B cell (primary cell): ENCODE measurements around the gene SIPA1L3.

ENCODE experiments used
- CTCF ChIP-seq: fragments of 200-600 bp; IDR thresholded peaks from one replicate; pipeline ENCODE4 v1.8.0; 2022; ENCODE audit warnings: antibody characterized with exemption, mild to moderate bottlenecking
- EZH2 ChIP-seq: IDR thresholded peaks from 2 replicates; pipeline ENCODE4 v1.6.1; 2012; ENCODE audit warnings: borderline replicate concordance, low read depth, mild to moderate bottlenecking, moderate library complexity, low read length; ENCODE audit not compliant: insufficient read depth, poor library complexity, severe bottlenecking

GRCh38 chr19:38234615-38235014 is 327.6 kb downstream of the SIPA1L3 start:
- no peak for TF ChIP-seq CTCF
- TF ChIP-seq EZH2 = no peak
